Thyroid gland (tissue), 4 donors: ENCODE measurements around the gene SLC41A1. TPM values are rescaled to one million over a fixed set of nuclear protein-coding genes. Genes with fewer than 3 reads are reported as not detected.
A peak's percentile ranks its signal among the peaks of the same experiment; 100 is the strongest.

Source experiments
- DNase-seq, 2 donors: peaks; one replicate each; pipeline ENCODE4 v3.0.0-alpha.2; 2019
- H3K27ac ChIP-seq, 3 donors: fragments of 200-600 bp; sonication (generic); 1 replicate in 2 of 3; 2 replicates in 1 of 3; pipeline ENCODE4 v1.5.1; 2016 to 2019; ENCODE audit warnings: mild to moderate bottlenecking in 1 of 3, moderate library complexity in 1 of 3
- H3K27me3 ChIP-seq: fragments of 200-600 bp; sonication (generic); one replicate; pipeline ENCODE4 v1.5.1; 2019
- H3K36me3 ChIP-seq, 2 donors: fragments of 200-600 bp; sonication (generic); one replicate each; pipeline ENCODE4 v1.5.1; 2016 to 2019
- H3K4me1 ChIP-seq, 2 donors: fragments of 200-600 bp; sonication (generic); one replicate each; pipeline ENCODE4 v1.5.1; 2017 to 2019
- H3K4me3 ChIP-seq, 3 donors: fragments of 200-600 bp; sonication (generic); replicated peaks in 1 of 3; 1 replicate in 2 of 3; 2 replicates in 1 of 3; pipeline ENCODE4 v1.5.1; 2016; ENCODE audit warnings: mild to moderate bottlenecking in 1 of 3
- H3K9me3 ChIP-seq: fragments of 200-600 bp; sonication (generic); one replicate; pipeline ENCODE4 v1.5.1; 2017
- POLR2A ChIP-seq, 2 donors: fragments of 450-650 bp; IDR thresholded peaks; one replicate each; pipeline ENCODE4 v1.6.1; 2017; ENCODE audit warnings: antibody characterized with exemption in 2 of 2, mild to moderate bottlenecking in 2 of 2, moderate library complexity in 1 of 2
- WGBS, 2 donors: methylation state at CpG; one replicate each; pipeline ENCODE4 v1.1.5; 2017; 5-methylcytosine and 5-hydroxymethylcytosine counted together
- intact Hi-C: fragments of 100-400 bp; cut with DNase I; formaldehyde crosslinking; loops from one replicate; pipeline ENCODE4 v1.15.1; 2023
- total RNA-seq, 4 donors: library from RNA; depleted of rRNA; stranded (reverse); fragments of >200 nt; gene quantifications; one replicate each; pipeline ENCODE4 v1.2.3, GENCODE V29; 2016
- TF ChIP-seq, protein P1 (sequence below), 6 experiments: fragments of 200-600 bp in 3 of 6; fragments of 450-650 bp in 3 of 6; sonication (generic) in 3 of 6; IDR thresholded peaks; one replicate each; pipeline ENCODE4 v1.5.1; 2016 to 2019; ENCODE audit warnings: antibody characterized with exemption in 6 of 6, mild to moderate bottlenecking in 2 of 6, inconsistent platforms in 1 of 6, moderate library complexity in 1 of 6

Gene SLC41A1
- total RNA-seq, 4 donors from 2014 or later, result 52.1 to 98.9 (median 64.6) TPM

DNA sequence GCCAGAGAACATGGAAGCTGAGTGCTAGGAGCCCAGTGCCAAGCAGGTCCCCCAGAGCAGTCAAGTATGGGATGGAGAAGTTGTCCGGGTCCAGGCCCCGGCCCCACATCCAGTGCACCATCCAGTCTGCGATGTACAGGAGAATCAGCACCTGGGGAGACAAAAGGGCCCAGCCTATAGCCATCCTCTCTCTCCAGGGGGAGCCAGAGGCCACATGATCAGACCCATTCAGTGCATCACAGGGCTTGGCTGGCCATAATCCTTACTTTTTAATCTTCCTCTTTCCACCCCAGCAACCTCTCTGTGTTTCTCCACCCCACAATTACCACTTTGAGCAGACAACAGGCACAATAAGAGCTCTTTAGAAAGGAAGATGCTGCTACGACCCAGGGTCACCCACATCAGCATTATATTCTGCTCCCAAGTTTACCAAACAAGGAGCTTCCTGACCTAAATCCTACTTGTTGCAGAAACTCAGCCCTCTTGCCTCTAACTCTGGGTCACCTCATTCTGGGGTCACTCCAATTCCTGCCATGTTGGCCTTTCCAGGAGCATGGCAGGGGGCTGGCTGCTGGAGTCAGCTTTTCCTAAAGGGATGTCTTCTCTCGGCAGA is 21.3 kb downstream of the SLC41A1 start:
- Histone ChIP-seq H3K9me3 (no peaks in the 10 kb centered on the region), H3K27ac (no peak overlapping the region), H3K4me3 (no peak overlapping the region), H3K4me1 (no peaks in the 10 kb centered on the region), H3K27me3 (no peaks in the 10 kb centered on the region), H3K36me3 (peaks cover 45 to 59% of the 10 kb centered on the region in 2 donors)
- TF ChIP-seq, protein P1, sequence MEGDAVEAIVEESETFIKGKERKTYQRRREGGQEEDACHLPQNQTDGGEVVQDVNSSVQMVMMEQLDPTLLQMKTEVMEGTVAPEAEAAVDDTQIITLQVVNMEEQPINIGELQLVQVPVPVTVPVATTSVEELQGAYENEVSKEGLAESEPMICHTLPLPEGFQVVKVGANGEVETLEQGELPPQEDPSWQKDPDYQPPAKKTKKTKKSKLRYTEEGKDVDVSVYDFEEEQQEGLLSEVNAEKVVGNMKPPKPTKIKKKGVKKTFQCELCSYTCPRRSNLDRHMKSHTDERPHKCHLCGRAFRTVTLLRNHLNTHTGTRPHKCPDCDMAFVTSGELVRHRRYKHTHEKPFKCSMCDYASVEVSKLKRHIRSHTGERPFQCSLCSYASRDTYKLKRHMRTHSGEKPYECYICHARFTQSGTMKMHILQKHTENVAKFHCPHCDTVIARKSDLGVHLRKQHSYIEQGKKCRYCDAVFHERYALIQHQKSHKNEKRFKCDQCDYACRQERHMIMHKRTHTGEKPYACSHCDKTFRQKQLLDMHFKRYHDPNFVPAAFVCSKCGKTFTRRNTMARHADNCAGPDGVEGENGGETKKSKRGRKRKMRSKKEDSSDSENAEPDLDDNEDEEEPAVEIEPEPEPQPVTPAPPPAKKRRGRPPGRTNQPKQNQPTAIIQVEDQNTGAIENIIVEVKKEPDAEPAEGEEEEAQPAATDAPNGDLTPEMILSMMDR (IDR thresholded peaks at IDR 0.05), result peak; percentile 16 to 77 (median 66)
- TF ChIP-seq POLR2A (IDR thresholded peaks at IDR 0.05), result no peak
- intact Hi-C loops, result loop anchor here (5.0 to 10.0 kb wide), 3 partner anchors 126 to 313 kb away; no protein-coding TSS in a partner anchor
- WGBS, 2 donors, result 69 to 84% methylated on average over 5 of the region's 5 CpGs
- DNase-seq, result peak; percentile 67 to 74

DNA sequence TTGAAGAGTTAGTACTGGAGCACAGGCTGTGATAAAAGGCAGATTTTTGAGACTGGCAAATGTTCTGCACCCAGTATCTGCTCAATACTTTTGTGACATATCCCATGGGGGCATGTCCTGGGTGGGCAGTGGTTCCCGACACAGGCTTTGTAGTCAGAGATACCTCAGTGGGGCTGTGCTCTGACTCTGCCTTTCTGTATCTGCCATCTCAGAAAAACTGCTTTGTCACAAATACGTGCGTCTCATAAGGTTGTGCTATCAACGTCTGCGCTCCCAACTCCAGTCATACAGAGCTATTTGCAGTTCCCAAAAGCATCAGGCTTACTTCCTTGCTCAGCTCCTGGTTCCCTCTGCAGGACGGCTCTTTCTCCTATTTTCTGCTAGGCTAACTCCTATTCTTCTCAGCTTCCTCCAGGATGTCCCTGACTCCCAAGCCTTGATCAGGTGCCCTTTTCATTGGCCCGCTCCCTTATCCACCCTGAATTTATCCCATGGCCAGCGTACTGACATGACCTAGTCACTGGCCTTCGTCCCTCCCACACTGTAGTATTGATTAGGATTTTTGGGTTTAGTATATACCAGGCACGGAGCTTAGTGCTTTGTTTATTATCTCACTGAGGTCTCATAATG is 25.6 kb downstream of the SLC41A1 start:
- WGBS, 2 donors, result 82 to 90% methylated on average over 10 of the region's 10 CpGs
- no peak for DNase-seq
- intact Hi-C loops, result no loop called here
- no peak for TF ChIP-seq POLR2A (IDR thresholded peaks at IDR 0.05)
- Histone ChIP-seq H3K36me3 (peaks cover 6 to 20% of the 10 kb centered on the region in 2 donors), H3K4me3 (no peak overlapping the region), H3K27ac (no peak overlapping the region), H3K27me3 (no peaks in the 10 kb centered on the region), H3K9me3 (no peaks in the 10 kb centered on the region), H3K4me1 (peaks cover 18 to 21% of the 10 kb centered on the region in 2 donors)

- no peak for TF ChIP-seq POLR2A (IDR thresholded peaks at IDR 0.05)
- TF ChIP-seq, protein P1 (IDR thresholded peaks at IDR 0.05), result no peak
- no peaks in the 10 kb centered on the region for H3K9me3 ChIP-seq
- DNase-seq, result no peak
- intact Hi-C loops, result no loop called here
- H3K36me3 ChIP-seq, result peaks cover 0 to 12% of the 10 kb centered on the region in 2 donors
- WGBS, 2 donors, result 69% methylated on average over 4 of the region's 4 CpGs
- no peak overlapping the region for H3K4me3 ChIP-seq
- no peak overlapping the region for H3K27ac ChIP-seq
- H3K4me1 ChIP-seq, result peaks cover 21 to 28% of the 10 kb centered on the region in 2 donors
- no peaks in the 10 kb centered on the region for H3K27me3 ChIP-seq
These were observed 26.4 kb downstream of the SLC41A1 start for GRCh38 chr1:205786601-205787000.

DNA sequence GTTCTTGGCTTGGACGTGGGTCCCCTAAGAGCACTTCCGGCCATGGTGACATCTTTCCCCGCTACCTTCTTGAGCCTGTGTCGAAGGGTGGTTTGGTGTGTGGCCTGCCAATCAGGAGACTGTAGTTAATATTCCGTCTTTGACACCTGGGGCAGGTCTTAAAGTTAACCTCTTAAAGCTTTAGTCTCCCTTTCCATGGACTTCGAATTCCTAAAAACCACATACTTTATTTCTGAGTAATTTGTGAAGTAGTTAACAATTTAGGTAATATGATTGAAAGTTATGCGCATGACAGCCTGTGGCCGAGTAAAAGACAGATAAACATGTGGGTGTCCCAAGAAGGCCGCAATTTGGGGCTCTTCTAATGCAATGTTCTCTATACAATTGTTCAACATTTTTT is 27.6 kb downstream of the SLC41A1 start:
- no peak for DNase-seq
- WGBS, 2 donors, result 95% methylated on average over 9 of the region's 9 CpGs
- TF ChIP-seq POLR2A (IDR thresholded peaks at IDR 0.05), result no peak
- peaks cover 0 to 4% of the 10 kb centered on the region in 2 donors for H3K36me3 ChIP-seq
- H3K27ac ChIP-seq, result peak overlapping the region in 2 of 3 donors; percentile 49 to 84
- H3K27me3 ChIP-seq, result no peaks in the 10 kb centered on the region
- H3K9me3 ChIP-seq, result no peaks in the 10 kb centered on the region
- H3K4me1 ChIP-seq, result peaks cover 24 to 28% of the 10 kb centered on the region in 2 donors
- intact Hi-C loops, result no loop called here
- H3K4me3 ChIP-seq, result no peak overlapping the region

DNA sequence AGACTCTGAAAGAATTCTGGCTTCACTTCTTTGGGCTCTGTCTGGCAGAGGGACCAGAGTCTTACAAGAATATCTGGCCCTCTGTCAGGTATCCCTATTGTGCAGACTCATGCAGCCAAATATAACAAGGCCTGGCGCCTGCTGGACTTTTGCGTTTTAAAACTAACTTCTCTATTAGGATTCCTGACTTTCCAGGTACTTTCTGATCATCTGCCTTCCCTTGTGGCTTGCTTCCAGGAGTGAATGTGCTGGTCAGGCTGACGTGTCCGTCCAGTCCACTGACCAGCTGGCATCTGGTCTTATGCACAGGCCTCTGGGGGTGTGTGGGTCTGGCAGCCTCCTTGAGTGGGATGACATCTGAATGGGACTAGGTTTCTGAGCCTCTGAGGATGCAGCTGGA is 29.1 kb downstream of the SLC41A1 start:
- peak overlapping the region; percentile 84 to 98 (median 88) for H3K27ac ChIP-seq

More for the DNA sequence above, 29.1 kb downstream of the SLC41A1 start:
- TF ChIP-seq, protein P1 (IDR thresholded peaks at IDR 0.05), result no peak
- TF ChIP-seq POLR2A (IDR thresholded peaks at IDR 0.05), result peak in 1 of 2 donors; percentile 47
- no peaks in the 10 kb centered on the region for H3K9me3 ChIP-seq
- no peak overlapping the region for H3K4me3 ChIP-seq
- peaks cover 24 to 28% of the 10 kb centered on the region in 2 donors for H3K4me1 ChIP-seq
- intact Hi-C loops, result no loop called here
- WGBS, 2 donors, result 30 to 51% methylated on average over 4 of the region's 4 CpGs
- H3K27me3 ChIP-seq, result no peaks in the 10 kb centered on the region
- peak; percentile 90 to 94 for DNase-seq
- H3K36me3 ChIP-seq, result no peaks in the 10 kb centered on the region
